HG03469 (cell line): ENCODE measurements around the gene DNAJC22.
"Not testable (repeated sequence)": the region's sequence is repeated elsewhere in the genome, so short reads cannot be mapped to it uniquely, and the experiment has no call there.

ENCODE experiments used
- ATAC-seq: cut with Tn5 transposase; IDR thresholded peaks from one replicate; pipeline ENCODE4 v1.9.1; 2021; ENCODE audit warnings: mild to moderate bottlenecking, moderate library complexity, moderate number of reproducible peaks; ENCODE audit not compliant: unreplicated experiment

Gene DNAJC22

DNA sequence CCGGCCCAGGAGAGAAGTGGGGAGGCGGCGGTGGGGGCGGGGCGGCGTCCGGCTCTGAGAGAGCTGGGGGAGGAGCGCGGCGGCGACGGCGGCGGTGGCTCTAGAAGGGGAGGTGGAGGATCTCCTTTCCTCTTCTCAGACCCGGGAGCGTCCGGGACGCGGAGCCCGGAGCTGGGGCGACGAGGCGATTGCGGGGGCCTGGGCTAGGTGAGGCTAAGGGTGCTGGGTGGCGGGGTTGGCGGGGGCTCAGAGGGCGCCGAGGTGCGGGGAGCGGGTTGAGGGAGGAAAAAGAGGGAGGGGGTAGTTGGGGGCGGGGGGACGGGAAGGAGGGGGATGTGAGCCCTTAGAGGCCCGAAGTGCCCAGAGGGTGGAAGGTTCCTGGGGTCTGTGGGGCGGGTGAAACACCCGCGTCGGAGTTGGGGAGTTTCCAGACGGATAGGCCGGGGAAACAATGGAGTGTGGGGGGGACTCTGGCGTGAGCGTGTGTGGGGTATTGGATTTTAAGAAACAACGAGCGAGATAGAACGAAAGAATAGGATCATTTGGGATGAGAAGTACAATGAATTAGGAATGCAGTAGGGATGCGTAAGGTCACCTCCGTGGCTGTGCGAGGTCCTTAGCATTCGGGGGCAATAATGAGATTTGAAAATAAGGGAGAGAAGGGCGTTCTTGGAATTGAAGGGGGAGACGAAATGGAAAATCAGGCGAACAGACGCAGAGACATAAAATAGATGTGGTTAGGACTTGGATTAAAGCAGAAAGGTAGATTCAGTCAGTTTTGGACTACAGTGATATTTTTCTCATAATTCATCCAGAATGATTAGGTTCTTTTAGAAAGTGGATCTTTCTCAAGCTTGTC is 20.9 kb downstream of the DNAJC22 start, which contains the start of gene SPATS2:
Gene SPATS2, plus strand, starts transcription at position 82 of the 859 bp plus-strand sequence. CDS start 93,551 bp downstream, outside the sequence.
- ATAC-seq: no peak

DNA sequence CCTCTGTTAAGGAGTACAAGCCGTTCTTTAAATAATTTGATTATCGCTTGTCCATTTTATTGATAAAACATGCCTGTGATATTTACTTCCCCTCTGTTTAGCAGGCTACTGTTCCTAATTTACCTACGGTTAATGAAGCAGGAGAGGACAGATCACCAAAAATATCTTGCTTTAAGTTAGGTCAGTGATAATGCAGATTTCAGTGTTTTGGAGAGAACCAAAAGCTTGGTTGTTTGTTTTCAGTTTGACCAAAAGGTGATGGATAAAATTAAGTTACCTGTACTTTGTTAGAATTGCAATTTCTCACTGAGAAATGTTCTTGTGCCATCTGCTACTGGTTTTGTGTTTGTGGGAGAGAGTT is 21.5 kb downstream of the DNAJC22 start:
- no peak for ATAC-seq

DNA sequence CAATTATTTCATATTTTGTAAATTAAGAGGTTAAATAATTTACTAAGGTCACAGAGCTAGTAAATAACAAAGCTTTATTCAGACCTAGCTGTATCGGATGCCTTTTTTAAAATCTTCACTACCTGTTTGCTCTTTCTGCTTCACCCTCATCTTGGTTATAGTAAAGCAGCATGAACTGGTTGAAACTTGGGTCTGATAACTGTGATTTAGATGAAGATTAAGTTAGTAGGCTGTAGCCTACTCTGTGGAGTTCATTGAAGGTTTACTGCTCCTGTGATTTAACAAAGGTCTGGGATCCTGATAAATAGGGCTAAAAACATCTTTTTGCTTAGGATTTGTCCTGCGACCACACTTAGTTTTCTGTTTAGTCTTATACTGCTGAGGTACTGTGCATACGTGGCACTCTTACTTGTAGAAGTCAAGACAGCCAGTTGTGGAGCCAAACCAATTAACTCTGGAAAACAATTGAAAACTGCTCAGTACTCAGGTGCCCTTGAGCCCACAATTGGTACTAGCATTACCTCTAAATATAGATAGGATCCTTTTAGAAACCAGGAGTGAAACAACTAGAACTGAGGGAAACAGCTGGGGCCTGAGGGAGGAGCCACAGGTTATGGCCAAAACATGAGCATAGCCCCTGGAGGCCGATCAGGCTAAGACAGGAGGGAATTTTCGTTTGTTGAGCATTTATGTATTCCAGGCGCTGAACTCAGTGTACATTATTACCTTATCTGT is 22.9 kb downstream of the DNAJC22 start:
- ATAC-seq: peak; percentile 27

DNA sequence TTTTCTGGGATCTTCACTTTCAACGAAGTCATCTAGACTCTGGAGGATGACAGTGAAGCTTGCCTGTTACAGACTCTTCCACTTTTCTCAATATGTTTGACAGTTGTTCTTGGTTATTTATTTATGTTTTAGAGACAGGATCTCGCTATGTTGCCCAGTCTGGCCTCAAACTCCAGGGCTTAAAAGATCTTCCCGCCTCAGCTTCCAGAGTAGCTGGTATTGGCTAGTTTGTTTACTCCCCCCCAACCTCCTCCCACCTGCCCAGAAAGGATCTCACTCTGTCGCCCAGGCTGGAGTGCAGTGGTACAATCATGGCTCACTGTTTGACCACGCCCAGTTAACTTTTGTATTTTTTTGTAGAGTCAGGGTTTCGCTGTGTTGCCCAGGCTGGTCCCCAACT is 23.9 kb downstream of the DNAJC22 start:
- ATAC-seq: no peak

DNA sequence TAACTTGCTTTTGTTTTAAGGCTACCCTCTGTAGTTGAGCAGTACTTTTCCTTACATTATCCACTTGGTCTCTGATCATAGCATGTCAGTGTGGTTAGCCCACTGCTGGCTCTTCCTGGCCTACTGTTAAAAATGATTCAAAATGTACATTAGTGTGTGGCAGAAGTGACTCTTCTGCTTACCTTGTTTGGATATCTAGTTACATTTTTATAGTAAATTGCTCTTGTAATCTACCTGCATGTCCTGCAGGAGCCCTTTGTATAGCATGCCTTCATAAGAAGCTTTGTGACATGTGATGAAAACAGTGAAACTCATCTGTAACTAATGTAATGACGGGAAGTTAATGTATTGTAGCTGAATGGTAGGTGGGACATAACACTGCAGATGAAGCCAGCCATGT is 28.7 kb downstream of the DNAJC22 start:
- ATAC-seq: no peak

DNA sequence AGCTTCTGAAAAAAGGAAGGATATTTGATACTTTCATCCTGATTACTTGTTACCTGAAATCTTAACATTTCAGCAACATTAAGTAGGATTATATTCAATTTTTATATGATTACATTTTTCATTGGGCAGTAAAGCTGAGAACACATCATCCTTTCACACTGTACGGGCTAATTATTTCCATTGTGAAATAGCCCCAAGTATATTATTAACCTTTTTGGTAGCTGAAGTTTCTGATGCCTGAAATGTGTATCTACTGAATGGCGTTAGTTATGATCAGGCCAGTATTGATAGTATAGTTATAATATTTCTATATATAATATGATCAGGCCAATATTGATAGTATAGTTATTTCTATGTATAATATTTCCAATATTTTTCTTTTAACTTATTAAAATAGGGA is 30.7 kb downstream of the DNAJC22 start:
- ATAC-seq: no peak

DNA sequence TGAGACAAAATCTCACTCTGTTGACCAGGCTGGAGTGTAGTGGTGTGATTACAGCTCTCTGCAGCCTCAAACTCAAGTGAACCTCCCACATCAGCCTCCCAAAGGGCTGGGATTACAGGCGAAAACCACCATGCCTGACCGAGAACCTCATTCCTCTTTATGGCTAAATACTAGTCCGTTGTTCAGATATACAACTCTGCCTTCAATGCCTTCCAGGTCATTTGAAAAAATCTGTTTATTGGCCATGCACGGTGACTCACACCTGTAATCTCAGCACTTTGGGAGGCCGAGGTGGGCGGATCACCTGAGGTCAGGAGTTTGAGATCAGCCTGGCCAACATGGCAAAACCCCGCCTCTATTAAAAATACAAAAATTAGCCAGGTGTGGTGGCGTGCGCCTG is 33.5 kb downstream of the DNAJC22 start:
- ATAC-seq: not testable (repeated sequence)

DNA sequence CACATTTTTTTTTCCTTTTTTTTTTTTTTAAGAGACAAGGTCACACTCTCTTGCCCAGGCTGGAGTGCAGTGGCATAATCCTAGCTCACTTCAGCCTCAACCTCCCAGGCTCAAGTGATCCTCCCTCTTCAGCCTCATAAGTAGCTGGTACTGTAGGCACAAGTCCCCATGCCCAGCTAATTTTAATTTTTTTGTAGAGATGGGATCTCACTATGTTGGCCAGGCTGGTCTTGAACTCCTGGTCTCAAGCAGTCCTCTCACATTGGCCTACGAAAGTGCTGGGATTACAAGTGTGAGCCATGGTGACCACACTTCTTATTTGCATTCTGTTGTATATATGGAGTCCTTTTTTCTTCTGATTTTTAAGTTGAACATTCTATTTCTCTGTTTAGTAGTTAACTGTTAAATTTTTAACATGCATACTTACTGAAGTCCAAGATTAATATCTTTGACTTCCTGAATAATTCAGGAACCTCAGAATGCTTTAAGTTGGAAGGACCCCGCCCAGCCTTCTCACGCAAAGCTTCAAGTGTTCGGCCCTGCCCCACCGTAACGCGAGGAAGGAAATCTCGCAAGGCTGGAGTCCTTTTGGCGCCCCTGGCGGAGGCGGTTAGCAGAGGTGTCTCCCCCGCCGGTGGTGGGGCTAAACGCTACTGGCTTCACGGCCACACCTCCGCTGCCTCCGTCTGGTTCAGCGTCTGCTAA is 42.1 kb downstream of the DNAJC22 start:
- ATAC-seq: no peak

DNA sequence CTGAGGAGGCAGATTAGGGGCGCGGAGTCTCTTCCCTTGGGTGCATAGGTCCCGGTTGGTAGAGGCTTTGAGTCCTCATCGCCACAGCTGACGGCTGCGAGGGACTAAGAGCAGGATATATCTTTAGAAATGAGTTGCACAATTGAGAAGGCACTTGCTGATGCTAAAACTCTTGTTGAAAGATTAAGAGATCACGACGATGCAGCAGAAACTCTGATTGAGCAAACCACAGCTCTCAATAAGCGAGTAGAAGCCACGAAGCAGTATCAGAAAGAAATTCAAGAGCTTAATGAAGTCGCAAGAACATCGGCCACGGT is 42.7 kb downstream of the DNAJC22 start:
- no peak for ATAC-seq

DNA sequence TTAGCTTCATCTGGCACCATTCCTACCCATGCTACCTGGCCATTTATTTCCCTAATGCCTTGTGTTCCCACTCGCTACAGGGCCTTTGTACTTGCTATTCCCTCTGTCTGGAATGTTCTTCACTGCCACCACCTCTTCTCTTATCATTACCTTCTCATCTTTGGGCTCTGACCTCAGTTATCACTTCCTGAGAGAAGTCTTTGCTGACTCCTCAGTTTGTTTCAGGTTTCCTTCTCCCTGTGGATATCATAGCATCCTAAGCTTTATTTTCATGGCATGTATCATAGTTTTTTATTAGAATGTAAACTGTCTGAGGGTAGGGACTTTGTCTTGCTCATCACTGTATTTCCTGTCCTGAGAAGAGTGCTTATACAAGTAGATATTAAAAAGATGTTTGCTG is 50.3 kb downstream of the DNAJC22 start:
- no peak for ATAC-seq

DNA sequence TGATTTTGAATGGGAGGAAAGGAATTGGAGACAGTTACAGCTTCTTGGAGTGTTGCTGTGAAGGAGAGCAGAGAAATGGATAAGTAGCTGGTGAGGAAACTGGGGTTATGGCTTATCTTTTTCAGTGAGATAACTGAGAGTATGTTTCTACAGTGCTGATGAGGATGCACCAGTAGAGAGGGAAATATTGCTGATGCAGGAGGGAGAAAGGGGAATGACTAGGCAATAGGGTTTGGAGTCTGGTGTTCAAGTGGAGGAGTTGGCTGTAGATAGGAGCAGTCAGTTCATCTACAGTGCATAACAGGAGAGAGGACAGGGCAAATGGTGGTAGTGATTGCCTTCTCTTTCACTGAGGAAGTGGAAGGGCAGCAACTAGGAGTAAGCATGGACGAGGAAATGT is 53.6 kb downstream of the DNAJC22 start:
- no peak for ATAC-seq
